Ovary (tissue), 9 donors: ENCODE results near the gene CTNND2. TPM values are rescaled to one million over a fixed set of nuclear protein-coding genes. Genes with fewer than 3 reads are reported as not detected.

Experiments
- DNase-seq, 5 donors: peaks; one replicate each; pipeline ENCODE4 v3.0.0-alpha.2; 2019 to 2020
- H3K27ac ChIP-seq, 2 donors: fragments of 200-600 bp; one replicate each; pipeline versions ENCODE4 v1.5.1 to v1.8.0; 2019 to 2022
- H3K27me3 ChIP-seq: fragments of 200-600 bp; one replicate; pipeline ENCODE4 v1.8.0; 2022
- H3K36me3 ChIP-seq: fragments of 200-600 bp; sonication (generic); one replicate; pipeline ENCODE4 v1.5.1; 2019
- H3K4me1 ChIP-seq: one replicate; pipeline ENCODE4 v1.8.1; 2013; ENCODE audit warnings: mild to moderate bottlenecking, moderate library complexity; ENCODE audit not compliant: insufficient read depth
- H3K4me3 ChIP-seq: fragments of 200-600 bp; sonication (generic); one replicate; pipeline ENCODE4 v1.5.1; 2017
- H3K9me3 ChIP-seq, 2 donors: fragments of 200-600 bp in 1 of 2; sonication (generic) in 1 of 2; one replicate each; pipeline versions ENCODE4 v1.5.1 to v1.8.1; 2013 to 2019; ENCODE audit warnings: mild to moderate bottlenecking in 1 of 2, moderate library complexity in 1 of 2
- CTCF ChIP-seq, 3 donors: fragments of 450-650 bp in 2 of 3; fragments of 200-600 bp in 1 of 3; IDR thresholded peaks; one replicate each; pipeline versions ENCODE4 v1.5.1 to v1.8.0; 2016 to 2022; ENCODE audit warnings: antibody characterized with exemption in 3 of 3, mild to moderate bottlenecking in 1 of 3
- EP300 ChIP-seq: sonication (generic); formaldehyde crosslinking; IDR thresholded peaks from one replicate; pipeline ENCODE4 v1.6.1; 2017; ENCODE audit warnings: antibody characterized with exemption
- POLR2A ChIP-seq: fragments of 450-650 bp; IDR thresholded peaks from one replicate; pipeline ENCODE4 v1.6.1; 2017; ENCODE audit warnings: antibody characterized with exemption, mild to moderate bottlenecking, moderate library complexity
- WGBS, 3 donors: extraction: QIAGEN DNeasy Blood & Tissue Kit in 1 of 3; methylation state at CpG; one replicate each; pipeline versions ENCODE4 v1.1.5 to v1.1.7; 2013 to 2017; 5-methylcytosine and 5-hydroxymethylcytosine counted together
- intact Hi-C, 4 donors: fragments of 100-400 bp; cut with DNase I; formaldehyde crosslinking; loops; one replicate each; pipeline versions ENCODE4 v1.11.0 to v1.15.1; 2022 to 2023
- polyA plus RNA-seq, 2 donors: library from polyadenylated mRNA; stranded (reverse); fragments of 200-250 nt in 1 of 2; fragments of 350-450 nt in 1 of 2; fragmentation: Illumina TruSeq in 1 of 2; extraction: RNeasy Lipid Tissue Mini Kit (QIAGEN cat#74804) in 1 of 2; gene quantifications; one replicate each; pipeline ENCODE4 v1.2.3, GENCODE V29; 2013 to 2014
- total RNA-seq, 7 donors: library from RNA; depleted of rRNA in 2 of 7; stranded (reverse); fragments of >200 nt in 2 of 7; fragmentation: NEBNext Ultra II Directional in 3 of 7; extraction: Animal tissue kit (Norgen Biotek cat#: 25700) in 3 of 7; gene quantifications; one replicate each; pipeline versions ENCODE4 v1.1.0 to v1.2.4, GENCODE V29; 2016 to 2023
- donor health status: DM: no; HTN: no; CAD: no; lungs with moderate emphysema.
- donor health status: DM: no; HTN: no; CAD: no.
- donor health status: Bipolar disorder and iron deficiency.
- donor health status: DM: yes; HTN: yes; CAD: no.
- donor health status: DM: no; HTN: no; CAD: no.
- donor health status: DM: yes; HTN: yes; CAD: no.

Gene CTNND2
- total and polyA plus RNA-seq, 9 donors: 0.52 to 13.2 (median 2.3) TPM

GRCh38 chr5:11873587-11873986 is 30.7 kb downstream of the CTNND2 start:
- intact Hi-C loops: no loop called here
- no peak for TF ChIP-seq EP300
- no peak for TF ChIP-seq CTCF (IDR thresholded peaks at IDR 0.05)
- no peak for TF ChIP-seq POLR2A

GRCh38 chr5:11869203-11869602 is 35.0 kb downstream of the CTNND2 start:
- Histone ChIP-seq H3K27ac (no peak overlapping the region), H3K36me3 (no peaks in the 10 kb centered on the region), H3K4me3 (no peak overlapping the region), H3K4me1 (no peaks in the 10 kb centered on the region), H3K27me3 (no peaks in the 10 kb centered on the region), H3K9me3 (no peaks in the 10 kb centered on the region)
- WGBS, 3 donors: 75 to 87% (median 75%) methylated on average over 1 of the region's 1 CpG
- TF ChIP-seq POLR2A (no peak), EP300 (no peak), CTCF (IDR thresholded peaks at IDR 0.05) (no peak)
- no peak for DNase-seq
- intact Hi-C loops: no loop called here

More at GRCh38 chr5:11873587-11873986, 30.7 kb downstream of the CTNND2 start:
- Histone ChIP-seq H3K27me3 (no peaks in the 10 kb centered on the region), H3K4me1 (no peaks in the 10 kb centered on the region), H3K9me3 (no peaks in the 10 kb centered on the region), H3K36me3 (no peaks in the 10 kb centered on the region), H3K27ac (no peak overlapping the region), H3K4me3 (no peak overlapping the region)
- 74 to 83% (median 75%) methylated on average over 4 of the region's 4 CpGs for WGBS, 3 donors
- no peak for DNase-seq

DNA sequence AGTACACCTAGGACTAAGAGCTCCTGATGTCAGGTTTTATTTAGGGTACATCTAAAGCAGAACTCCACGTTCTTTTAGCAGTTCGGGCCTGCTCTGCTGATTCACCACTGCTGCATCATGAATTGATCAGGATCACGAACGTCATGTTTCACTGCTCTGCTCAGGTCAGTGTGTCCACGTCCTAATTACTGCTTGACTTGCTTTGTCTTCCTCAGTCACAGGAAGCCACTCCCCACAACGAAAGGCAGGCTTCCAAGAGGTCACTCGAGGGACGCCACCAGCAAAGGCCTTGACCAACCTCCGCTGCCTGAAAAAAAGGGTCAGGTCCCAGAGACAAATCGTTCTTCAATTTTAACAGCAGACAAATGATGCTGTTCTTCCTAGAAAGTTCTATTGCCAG is 40.3 kb downstream of the CTNND2 start:
- intact Hi-C loops: no loop called here
- no peaks in the 10 kb centered on the region for H3K9me3 ChIP-seq
- DNase-seq: no peak
- WGBS, 3 donors: 62 to 67% (median 65%) methylated on average over 10 of the region's 10 CpGs
- H3K4me3 ChIP-seq: no peak overlapping the region
- no peaks in the 10 kb centered on the region for H3K36me3 ChIP-seq
- TF ChIP-seq POLR2A: no peak
- TF ChIP-seq CTCF (IDR thresholded peaks at IDR 0.05): no peak
- TF ChIP-seq EP300: no peak
- H3K4me1 ChIP-seq: no peaks in the 10 kb centered on the region
- H3K27ac ChIP-seq: no peak overlapping the region
- no peaks in the 10 kb centered on the region for H3K27me3 ChIP-seq

GRCh38 chr5:11857391-11857790 is 46.9 kb downstream of the CTNND2 start:
- no peaks in the 10 kb centered on the region for H3K36me3 ChIP-seq
- no peak for DNase-seq
- TF ChIP-seq EP300 (no peak), POLR2A (no peak), CTCF (IDR thresholded peaks at IDR 0.05) (no peak)
- intact Hi-C loops: no loop called here
- no peaks in the 10 kb centered on the region for H3K4me1 ChIP-seq
- H3K9me3 ChIP-seq: no peaks in the 10 kb centered on the region
- 80 to 86% (median 86%) methylated on average over 7 of the region's 7 CpGs for WGBS, 3 donors
- H3K4me3 ChIP-seq: no peak overlapping the region
- no peak overlapping the region for H3K27ac ChIP-seq
- no peaks in the 10 kb centered on the region for H3K27me3 ChIP-seq

DNA sequence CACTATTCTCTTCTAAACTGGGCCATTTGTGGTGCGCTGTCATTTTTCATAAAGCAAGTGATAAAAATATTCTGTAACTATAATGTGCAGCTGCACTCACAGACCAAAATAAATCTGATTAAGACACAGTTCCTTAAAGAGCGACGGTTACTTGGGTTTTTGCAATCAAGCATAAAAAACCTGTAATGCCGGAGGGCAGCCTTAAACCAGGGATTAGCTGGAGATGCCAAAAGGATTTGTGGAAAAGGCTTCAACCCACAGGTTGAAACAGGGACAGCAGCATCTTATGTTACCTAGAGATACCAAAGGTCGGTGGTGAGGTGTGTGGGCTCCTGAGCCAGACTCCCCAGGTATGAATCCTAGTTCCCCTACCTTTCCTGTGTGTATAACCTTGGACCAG is 49.3 kb downstream of the CTNND2 start:
- 72 to 79% (median 75%) methylated on average over 5 of the region's 5 CpGs for WGBS, 3 donors
- no peaks in the 10 kb centered on the region for H3K9me3 ChIP-seq

More for the DNA sequence above, 49.3 kb downstream of the CTNND2 start:
- Histone ChIP-seq H3K36me3 (no peaks in the 10 kb centered on the region), H3K27ac (no peak overlapping the region), H3K4me1 (no peaks in the 10 kb centered on the region), H3K4me3 (no peak overlapping the region), H3K27me3 (no peaks in the 10 kb centered on the region)
- TF ChIP-seq POLR2A (no peak), CTCF (IDR thresholded peaks at IDR 0.05) (no peak), EP300 (no peak)
- intact Hi-C loops: no loop called here
- no peak for DNase-seq
